GM23338 (cell line): ENCODE results near the gene NUCKS1. TPM values are rescaled to one million over a fixed set of nuclear protein-coding genes. Genes with fewer than 3 reads are reported as not detected.

ENCODE experiments used
- ATAC-seq: fragments of 200-7000 bp; cut with Tn5 transposase; 3 replicates; pipeline ENCODE4 v1.9.1; 2020
- DNase-seq: peaks from one replicate; pipeline ENCODE4 v3.0.0-alpha.2; 2015; ENCODE audit warnings: low spot score
- H2AFZ ChIP-seq: fragments of 200-600 bp; sonication (generic); 2 replicates; pipeline ENCODE4 v1.8.0; 2016; ENCODE audit warnings: antibody characterized with exemption, mild to moderate bottlenecking, moderate library complexity
- H3F3A ChIP-seq: fragments of 200-600 bp; sonication (generic); replicated peaks from 2 replicates; pipeline ENCODE4 v1.8.0; 2017; ENCODE audit warnings: antibody characterized with exemption, mixed run types, low read depth
- H3K27ac ChIP-seq: fragments of 200-600 bp; sonication (generic); 2 replicates; pipeline ENCODE4 v1.6.1; 2016; ENCODE audit warnings: low read depth
- H3K27me3 ChIP-seq: fragments of 200-600 bp; sonication (generic); 2 replicates; pipeline ENCODE4 v1.8.0; 2016; ENCODE audit warnings: mild to moderate bottlenecking, mixed run types, moderate library complexity; ENCODE audit not compliant: insufficient read depth
- H3K36me3 ChIP-seq: fragments of 200-600 bp; sonication (generic); 2 replicates; pipeline ENCODE4 v1.8.0; 2016; ENCODE audit warnings: mild to moderate bottlenecking; ENCODE audit not compliant: insufficient read depth
- H3K4me1 ChIP-seq: fragments of 200-600 bp; sonication (generic); 2 replicates; pipeline ENCODE4 v1.8.0; 2016; ENCODE audit warnings: mild to moderate bottlenecking, moderate library complexity; ENCODE audit not compliant: insufficient read depth
- H3K4me2 ChIP-seq: fragments of 200-600 bp; sonication (generic); 2 replicates; pipeline ENCODE4 v1.7.1; 2017; ENCODE audit warnings: mixed run types
- H3K4me3 ChIP-seq: fragments of 200-600 bp; sonication (generic); 2 replicates; pipeline ENCODE4 v1.6.1; 2016; ENCODE audit warnings: mixed run types
- H3K79me2 ChIP-seq: fragments of 200-600 bp; sonication (generic); replicated peaks from 2 replicates; pipeline ENCODE4 v1.8.0; 2017; ENCODE audit warnings: mild to moderate bottlenecking; ENCODE audit not compliant: insufficient read depth
- H3K9me2 ChIP-seq: fragments of 200-600 bp; sonication (generic); 2 replicates; pipeline ENCODE4 v1.8.0; 2017; ENCODE audit not compliant: insufficient read depth
- H4K20me1 ChIP-seq: fragments of 200-600 bp; sonication (generic); replicated peaks from 2 replicates; pipeline ENCODE4 v1.8.0; 2017; ENCODE audit warnings: mild to moderate bottlenecking; ENCODE audit not compliant: insufficient read depth
- H3K27ac Mint-ChIP-seq: 2 replicates; pipeline ENCODE4 v1.8.0; 2020; ENCODE audit warnings: inconsistent platforms, mild to moderate bottlenecking, moderate library complexity, mixed read lengths
- H3K27me3 Mint-ChIP-seq: 3 replicates; pipeline ENCODE4 v1.8.0; 2022; ENCODE audit warnings: low read depth, mild to moderate bottlenecking, moderate library complexity, mixed read lengths, inconsistent platforms; ENCODE audit not compliant: insufficient read depth, poor library complexity
- H3K36me3 Mint-ChIP-seq: 3 replicates; pipeline ENCODE4 v1.8.0; 2021; ENCODE audit warnings: low read depth, mild to moderate bottlenecking, inconsistent platforms, moderate library complexity, mixed read lengths
- H3K4me1 Mint-ChIP-seq: 3 replicates; pipeline ENCODE4 v1.8.0; 2020; ENCODE audit warnings: mild to moderate bottlenecking, inconsistent platforms, mixed read lengths
- H3K4me3 Mint-ChIP-seq: 3 replicates; pipeline ENCODE4 v1.8.0; 2021; ENCODE audit warnings: moderate library complexity, mild to moderate bottlenecking, inconsistent platforms, mixed read lengths
- H3K9me3 Mint-ChIP-seq: 3 replicates; pipeline ENCODE4 v1.8.0; 2020; ENCODE audit warnings: moderate library complexity, mild to moderate bottlenecking, inconsistent platforms, mixed read lengths
- CREB1 ChIP-seq: fragments of 250-450 bp; sonication (Bioruptor Pico); IDR thresholded peaks from 2 replicates; pipeline ENCODE4 v1.5.0; 2020; ENCODE audit warnings: low read depth, mild to moderate bottlenecking, moderate library complexity
- CTCF ChIP-seq, 2 experiments: fragments of 200-600 bp in 1 of 2; sonication (generic) in 1 of 2; conservative IDR thresholded peaks; 2 replicates each; pipeline versions ENCODE4 v1.5.1 to v1.6.1; 2016 to 2017; ENCODE audit warnings: antibody characterized with exemption in 2 of 2, low read depth in 2 of 2, mild to moderate bottlenecking in 2 of 2, moderate library complexity in 1 of 2
- ETS1 ChIP-seq: IDR thresholded peaks from 2 replicates; pipeline ENCODE4 v1.6.1; 2016; ENCODE audit warnings: antibody characterized with exemption
- EZH2 ChIP-seq: fragments of 200-600 bp; sonication (generic); IDR thresholded peaks from one replicate; pipeline ENCODE4 v1.8.0; 2017; ENCODE audit warnings: antibody characterized with exemption, mild to moderate bottlenecking, low read depth; ENCODE audit not compliant: unreplicated experiment
- EZH2phosphoT487 ChIP-seq: fragments of 200-600 bp; sonication (generic); IDR thresholded peaks from one replicate; pipeline ENCODE4 v1.8.1; 2018; ENCODE audit warnings: antibody characterized with exemption; ENCODE audit not compliant: unreplicated experiment
- JUNB ChIP-seq: IDR thresholded peaks from one replicate; pipeline ENCODE4 v1.6.1; 2016; ENCODE audit warnings: antibody characterized with exemption; ENCODE audit not compliant: unreplicated experiment
- NANOG ChIP-seq: IDR thresholded peaks from 2 replicates; pipeline ENCODE4 v1.6.1; 2016; ENCODE audit warnings: antibody characterized with exemption, borderline replicate concordance
- POLR2AphosphoS5 ChIP-seq: IDR thresholded peaks from 2 replicates; pipeline ENCODE4 v1.6.1; 2016; ENCODE audit warnings: antibody characterized with exemption, low read depth
- STAT1 ChIP-seq: IDR thresholded peaks from one replicate; pipeline ENCODE4 v1.6.1; 2016; ENCODE audit warnings: antibody characterized with exemption; ENCODE audit not compliant: unreplicated experiment
- ZNF114 ChIP-seq: fragments of 250-450 bp; sonication (Bioruptor Pico); IDR thresholded peaks from 2 replicates; pipeline ENCODE4 v1.5.0; 2020; ENCODE audit warnings: mild to moderate bottlenecking, moderate library complexity
- ZNF331 ChIP-seq: fragments of 250-450 bp; sonication (Bioruptor Pico); IDR thresholded peaks from 2 replicates; pipeline ENCODE4 v1.5.0; 2020; ENCODE audit warnings: low read depth, mild to moderate bottlenecking, moderate library complexity
- ZNF462 ChIP-seq: fragments of 250-450 bp; sonication (Bioruptor Pico); IDR thresholded peaks from 2 replicates; pipeline ENCODE4 v1.5.0; 2020; ENCODE audit warnings: mild to moderate bottlenecking, moderate library complexity
- polyA plus RNA-seq: library from polyadenylated mRNA; unstranded; fragments of >200 nt; fragmentation: Nextera tagmentation; extraction: Ambion mirVana; gene quantifications from 2 replicates; pipeline ENCODE4 v1.2.1, GENCODE V29; 2016
- total RNA-seq: library from RNA; depleted of rRNA; stranded (reverse); fragments of >200 nt; shearing (Covaris generic); gene quantifications from 2 replicates; pipeline ENCODE4 v1.2.3, GENCODE V29; 2014
- TF ChIP-seq, protein P1 (sequence below): IDR thresholded peaks from one replicate; pipeline ENCODE4 v1.6.1; 2018; ENCODE audit warnings: antibody characterized with exemption; ENCODE audit not compliant: unreplicated experiment

The NUCKS1 gene
- total and polyA plus RNA-seq, 2 experiments from 2014 or later, result 255 to 307 TPM

GRCh38 chr1:205746757-205747412 is 3.1 kb downstream of the NUCKS1 start (continued):
- no peak for TF ChIP-seq ZNF462 (CRISPR knock-in tag)

DNA sequence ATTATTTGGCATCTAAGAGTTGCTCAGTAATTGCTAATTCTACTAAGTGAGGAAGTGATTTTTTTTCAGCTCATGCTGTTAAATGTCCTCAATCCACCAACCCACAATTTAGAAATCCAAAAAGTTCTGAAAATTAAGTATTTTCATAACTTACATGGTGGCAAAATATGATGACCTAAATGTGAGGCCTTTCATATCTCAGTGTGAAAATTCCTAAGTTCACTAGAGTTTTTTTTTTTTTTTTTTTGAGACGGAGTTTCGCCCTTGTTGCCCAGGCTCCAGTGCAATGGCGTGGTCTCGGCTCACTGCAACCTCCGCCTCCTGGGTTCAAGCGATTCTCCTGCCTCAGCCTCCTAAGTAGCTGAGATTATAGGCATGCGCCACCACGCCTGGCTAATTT is 5.6 kb downstream of the NUCKS1 start:
- ATAC-seq (no peak), DNase-seq (no peak)
- H4K20me1 ChIP-seq, result peaks cover 76% of the 10 kb centered on the region
- H3F3A ChIP-seq, result 0 out of 2 replicates have a peak, but pooled peaks cover 3% of the 10 kb centered on the region
- Mint-ChIP-seq H3K27me3 (peaks cover 7% of the 10 kb centered on the region), H3K4me3 (no peak overlapping the region), H3K36me3 (peaks cover 41% of the 10 kb centered on the region), H3K27ac (no peak overlapping the region), H3K9me3 (no peaks in the 10 kb centered on the region), H3K4me1 (peaks cover 51% of the 10 kb centered on the region)
- H3K9me2 ChIP-seq, result no peaks in the 10 kb centered on the region
- H3K36me3 ChIP-seq, result no peaks in the 10 kb centered on the region
- H3K4me2 ChIP-seq, result peak overlapping the region; percentile 71
- no peaks in the 10 kb centered on the region for H3K27me3 ChIP-seq
- no peak for TF ChIP-seq ZNF331
- TF ChIP-seq ZNF114, result no peak
- no peak for TF ChIP-seq EZH2phosphoT487
- TF ChIP-seq POLR2AphosphoS5, result no peak
- no peak for TF ChIP-seq CTCF (conservative IDR thresholded peaks at IDR 0.05; ENCODE audit: low read depth in 2 of 2)
- no peak for TF ChIP-seq CREB1
- no peak for TF ChIP-seq ETS1
- TF ChIP-seq, protein P1, sequence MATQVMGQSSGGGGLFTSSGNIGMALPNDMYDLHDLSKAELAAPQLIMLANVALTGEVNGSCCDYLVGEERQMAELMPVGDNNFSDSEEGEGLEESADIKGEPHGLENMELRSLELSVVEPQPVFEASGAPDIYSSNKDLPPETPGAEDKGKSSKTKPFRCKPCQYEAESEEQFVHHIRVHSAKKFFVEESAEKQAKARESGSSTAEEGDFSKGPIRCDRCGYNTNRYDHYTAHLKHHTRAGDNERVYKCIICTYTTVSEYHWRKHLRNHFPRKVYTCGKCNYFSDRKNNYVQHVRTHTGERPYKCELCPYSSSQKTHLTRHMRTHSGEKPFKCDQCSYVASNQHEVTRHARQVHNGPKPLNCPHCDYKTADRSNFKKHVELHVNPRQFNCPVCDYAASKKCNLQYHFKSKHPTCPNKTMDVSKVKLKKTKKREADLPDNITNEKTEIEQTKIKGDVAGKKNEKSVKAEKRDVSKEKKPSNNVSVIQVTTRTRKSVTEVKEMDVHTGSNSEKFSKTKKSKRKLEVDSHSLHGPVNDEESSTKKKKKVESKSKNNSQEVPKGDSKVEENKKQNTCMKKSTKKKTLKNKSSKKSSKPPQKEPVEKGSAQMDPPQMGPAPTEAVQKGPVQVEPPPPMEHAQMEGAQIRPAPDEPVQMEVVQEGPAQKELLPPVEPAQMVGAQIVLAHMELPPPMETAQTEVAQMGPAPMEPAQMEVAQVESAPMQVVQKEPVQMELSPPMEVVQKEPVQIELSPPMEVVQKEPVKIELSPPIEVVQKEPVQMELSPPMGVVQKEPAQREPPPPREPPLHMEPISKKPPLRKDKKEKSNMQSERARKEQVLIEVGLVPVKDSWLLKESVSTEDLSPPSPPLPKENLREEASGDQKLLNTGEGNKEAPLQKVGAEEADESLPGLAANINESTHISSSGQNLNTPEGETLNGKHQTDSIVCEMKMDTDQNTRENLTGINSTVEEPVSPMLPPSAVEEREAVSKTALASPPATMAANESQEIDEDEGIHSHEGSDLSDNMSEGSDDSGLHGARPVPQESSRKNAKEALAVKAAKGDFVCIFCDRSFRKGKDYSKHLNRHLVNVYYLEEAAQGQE, result no peak
- TF ChIP-seq EZH2, result no peak
- no peak for TF ChIP-seq STAT1
- TF ChIP-seq NANOG, result no peak
- no peak for TF ChIP-seq JUNB
- peaks cover 99% of the 10 kb centered on the region for H3K79me2 ChIP-seq
- H2AFZ ChIP-seq, result no peak overlapping the region
- H3K4me3 ChIP-seq, result peak overlapping the region; percentile 42
- peak overlapping the region; percentile 34; the same call in 1 of the 2 replicates for H3K27ac ChIP-seq
- H3K4me1 ChIP-seq, result peaks cover 57% of the 10 kb centered on the region
